B cell (primary cell): ENCODE results near the gene NKAIN2. TPM values are rescaled to one million over a fixed set of nuclear protein-coding genes. Genes with fewer than 3 reads are reported as not detected.

Source experiments
- ATAC-seq: fragments of 200-7000 bp; cut with Tn5 transposase; one replicate; pipeline ENCODE4 v1.10.0; 2021; ENCODE audit warnings: low read depth, mild to moderate bottlenecking, moderate number of reproducible peaks, moderate library complexity
- CTCF ChIA-PET: fragments of 350-600 bp; sonication (Branson Sonifier 250); formaldehyde crosslinking; loops from one replicate; lab custom pipeline; 2021; ENCODE audit warnings: antibody characterized with exemption, inconsistent platforms; lab: Charles Lee
- POLR2A ChIA-PET: fragments of 350-600 bp; sonication (Branson Sonifier 250); formaldehyde crosslinking; loops from one replicate; lab custom pipeline; 2021; ENCODE audit warnings: antibody characterized with exemption; lab: Charles Lee
- DNase-seq: peaks from one replicate; pipeline ENCODE4 v3.0.0; 2013
- H2AFZ ChIP-seq: 2 replicates; pipeline ENCODE4 v1.6.1; 2012; ENCODE audit warnings: mild to moderate bottlenecking, low read depth, low read length; ENCODE audit not compliant: insufficient read depth, poor library complexity, severe bottlenecking
- H3K27ac ChIP-seq, 2 donors: 1 replicate in 1 of 2; 2 replicates in 1 of 2; pipeline ENCODE4 v1.5.1; 2012 to 2013; ENCODE audit warnings: low read length in 2 of 2, mild to moderate bottlenecking in 2 of 2, moderate library complexity in 1 of 2
- H3K27me3 ChIP-seq, 4 experiments: fragments of 200-600 bp in 1 of 4; sonication (generic) in 1 of 4; replicated peaks in 1 of 4; 1 replicate in 2 of 4; 2 replicates in 2 of 4; pipeline versions ENCODE4 v1.6.1 to v1.7.0; 2013 to 2016; ENCODE audit warnings: low read length in 3 of 4, mild to moderate bottlenecking in 2 of 4, mixed read lengths in 1 of 4, moderate library complexity in 1 of 4; ENCODE audit not compliant: insufficient read depth in 4 of 4, control insufficient read depth in 3 of 4; ENCODE audit errors: control extremely low read depth in 1 of 4
- H3K36me3 ChIP-seq, 2 experiments: replicated peaks in 1 of 2; 1 replicate in 1 of 2; 2 replicates in 1 of 2; pipeline versions ENCODE4 v1.6.1 to v1.7.1; 2013; ENCODE audit warnings: low read length in 1 of 2; ENCODE audit not compliant: insufficient read depth in 2 of 2, control insufficient read depth in 1 of 2; ENCODE audit errors: control extremely low read depth in 1 of 2, extremely low read depth in 1 of 2
- H3K4me1 ChIP-seq, 2 donors: fragments of 200-600 bp in 1 of 2; sonication (generic) in 1 of 2; 1 replicate in 1 of 2; 2 replicates in 1 of 2; pipeline versions ENCODE4 v1.5.1 to v1.6.1; 2013 to 2017; ENCODE audit warnings: low read length in 2 of 2; ENCODE audit not compliant: control insufficient read depth in 2 of 2, insufficient read depth in 2 of 2
- H3K4me2 ChIP-seq: replicated peaks from 2 replicates; pipeline ENCODE3; 2012; ENCODE audit warnings: mild to moderate bottlenecking, low read depth, low read length; ENCODE audit not compliant: poor library complexity, severe bottlenecking
- H3K4me3 ChIP-seq, 5 experiments: fragments of 200-600 bp in 1 of 5; sonication (generic) in 1 of 5; 1 replicate in 3 of 5; 2 replicates in 2 of 5; pipeline versions ENCODE4 v1.5.1 to v1.7.0; 2011 to 2016; ENCODE audit warnings: low read length in 4 of 5, mild to moderate bottlenecking in 4 of 5, low read depth in 2 of 5, control low read depth in 1 of 5, moderate library complexity in 1 of 5; ENCODE audit not compliant: insufficient read depth in 1 of 5; ENCODE audit errors: control extremely low read depth in 1 of 5, extremely low read depth in 1 of 5
- H3K79me2 ChIP-seq: fragments of 200-600 bp; sonication (generic); one replicate; pipeline ENCODE4 v1.6.0; 2016; ENCODE audit warnings: low read length; ENCODE audit not compliant: control insufficient read depth, insufficient read depth
- H3K9ac ChIP-seq: fragments of 200-600 bp; sonication (generic); 2 replicates; pipeline ENCODE4 v1.6.1; 2017; ENCODE audit warnings: mild to moderate bottlenecking, low read length, moderate library complexity
- H3K9me3 ChIP-seq, 3 donors: one replicate each; pipeline versions ENCODE4 v1.6.1 to v1.7.1; 2013; ENCODE audit warnings: low read length in 2 of 3; ENCODE audit not compliant: control insufficient read depth in 2 of 3, insufficient read depth in 1 of 3; ENCODE audit errors: control extremely low read depth in 1 of 3
- H4K20me1 ChIP-seq: 2 replicates; pipeline ENCODE4 v1.6.0; 2012; ENCODE audit warnings: mild to moderate bottlenecking, low read length; ENCODE audit not compliant: insufficient read depth, control insufficient read depth, poor library complexity, severe bottlenecking
- H3K27ac Mint-ChIP-seq: one replicate; pipeline ENCODE4 v1.8.0; 2021; ENCODE audit warnings: mixed read lengths
- H3K27me3 Mint-ChIP-seq: one replicate; pipeline ENCODE4 v1.8.0; 2021; ENCODE audit warnings: mixed read lengths
- H3K4me1 Mint-ChIP-seq: one replicate; pipeline ENCODE4 v1.8.0; 2021; ENCODE audit warnings: mixed read lengths
- H3K4me3 Mint-ChIP-seq: one replicate; pipeline ENCODE4 v1.8.0; 2021; ENCODE audit warnings: mixed read lengths
- H3K9me3 Mint-ChIP-seq: one replicate; pipeline ENCODE4 v1.8.0; 2022; ENCODE audit warnings: mixed read lengths; ENCODE audit not compliant: insufficient read depth
- EZH2 ChIP-seq: IDR thresholded peaks from 2 replicates; pipeline ENCODE4 v1.6.1; 2012; ENCODE audit warnings: borderline replicate concordance, low read depth, mild to moderate bottlenecking, moderate library complexity, low read length; ENCODE audit not compliant: insufficient read depth, poor library complexity, severe bottlenecking
- WGBS: methylation state at CpG from one replicate; pipeline ENCODE4 v1.1.5; 2013; ENCODE audit warnings: missing lambda C conversion rate; ENCODE audit not compliant: insufficient coverage; 5-methylcytosine and 5-hydroxymethylcytosine counted together
- intact Hi-C: fragments of 100-400 bp; cut with micrococcal nuclease; formaldehyde crosslinking; loops from one replicate; pipeline ENCODE4 v1.10.0; 2022
- polyA plus RNA-seq: library from polyadenylated mRNA; depleted of rRNA; stranded (reverse); fragments of >200 nt; gene quantifications from 2 replicates; pipeline ENCODE4 v1.2.3, GENCODE V29; 2012
- total RNA-seq, 2 donors: library from RNA; stranded (reverse); fragments of 120-200 nt in 1 of 2; gene quantifications; 1 replicate in 1 of 2; 2 replicates in 1 of 2; pipeline versions ENCODE4 v1.2.3 to v1.2.4, GENCODE V29; 2013 to 2022
- TF ChIP-seq, protein P1 (sequence below): fragments of 200-600 bp; IDR thresholded peaks from one replicate; pipeline ENCODE4 v1.8.0; 2022; ENCODE audit warnings: antibody characterized with exemption, mild to moderate bottlenecking

The NKAIN2 gene
- total and polyA plus RNA-seq, 2 donors (not counting 1 experiment from before 2014, with no cell fraction given), result not detected

GRCh38 chr6:124002377-124003081 is 198.9 kb downstream of the NKAIN2 start:
- Histone ChIP-seq H3K4me1 (no peaks in the 10 kb centered on the region), H3K9me3 (no peaks in the 10 kb centered on the region), H3K36me3 (no peaks in the 10 kb centered on the region), H3K9ac (no peak overlapping the region), H4K20me1 (no peaks in the 10 kb centered on the region), H3K27me3 (no peaks in the 10 kb centered on the region), H3K4me2 (no peak overlapping the region), H3K4me3 (no peak overlapping the region), H3K27ac (no peak overlapping the region), H2AFZ (no peak overlapping the region), H3K79me2 (no peaks in the 10 kb centered on the region)
- TF ChIP-seq, protein P1, sequence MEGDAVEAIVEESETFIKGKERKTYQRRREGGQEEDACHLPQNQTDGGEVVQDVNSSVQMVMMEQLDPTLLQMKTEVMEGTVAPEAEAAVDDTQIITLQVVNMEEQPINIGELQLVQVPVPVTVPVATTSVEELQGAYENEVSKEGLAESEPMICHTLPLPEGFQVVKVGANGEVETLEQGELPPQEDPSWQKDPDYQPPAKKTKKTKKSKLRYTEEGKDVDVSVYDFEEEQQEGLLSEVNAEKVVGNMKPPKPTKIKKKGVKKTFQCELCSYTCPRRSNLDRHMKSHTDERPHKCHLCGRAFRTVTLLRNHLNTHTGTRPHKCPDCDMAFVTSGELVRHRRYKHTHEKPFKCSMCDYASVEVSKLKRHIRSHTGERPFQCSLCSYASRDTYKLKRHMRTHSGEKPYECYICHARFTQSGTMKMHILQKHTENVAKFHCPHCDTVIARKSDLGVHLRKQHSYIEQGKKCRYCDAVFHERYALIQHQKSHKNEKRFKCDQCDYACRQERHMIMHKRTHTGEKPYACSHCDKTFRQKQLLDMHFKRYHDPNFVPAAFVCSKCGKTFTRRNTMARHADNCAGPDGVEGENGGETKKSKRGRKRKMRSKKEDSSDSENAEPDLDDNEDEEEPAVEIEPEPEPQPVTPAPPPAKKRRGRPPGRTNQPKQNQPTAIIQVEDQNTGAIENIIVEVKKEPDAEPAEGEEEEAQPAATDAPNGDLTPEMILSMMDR, result no peak
- no peak for TF ChIP-seq EZH2
- Mint-ChIP-seq H3K27me3 (no peaks in the 10 kb centered on the region), H3K4me1 (no peaks in the 10 kb centered on the region), H3K4me3 (no peak overlapping the region), H3K27ac (no peak overlapping the region), H3K9me3 (no peaks in the 10 kb centered on the region)
- ATAC-seq (no peak), DNase-seq (no peak)
- 50% methylated on average over 1 of the region's 4 CpGs for WGBS
- ChIA-PET CTCF (no interaction called here), POLR2A (no interaction called here)
- intact Hi-C loops, result no loop called here

GRCh38 chr6:124007266-124007665 is 203.6 kb downstream of the NKAIN2 start:
- no peak for DNase-seq
- TF ChIP-seq, protein P1, result no peak
- no peak for TF ChIP-seq EZH2
- POLR2A ChIA-PET, result no interaction called here

More at GRCh38 chr6:124007266-124007665, 203.6 kb downstream of the NKAIN2 start:
- intact Hi-C loops, result no loop called here
- Histone ChIP-seq H3K79me2 (no peaks in the 10 kb centered on the region), H3K9me3 (no peaks in the 10 kb centered on the region), H3K9ac (no peak overlapping the region), H3K4me3 (no peak overlapping the region), H3K36me3 (no peaks in the 10 kb centered on the region), H3K27me3 (no peaks in the 10 kb centered on the region), H4K20me1 (no peaks in the 10 kb centered on the region), H2AFZ (no peak overlapping the region), H3K4me2 (no peak overlapping the region), H3K4me1 (no peaks in the 10 kb centered on the region), H3K27ac (no peak overlapping the region)
- peaks cover 7% of the 10 kb centered on the region for H3K9me3 Mint-ChIP-seq
- no peak overlapping the region for H3K4me3 Mint-ChIP-seq
- H3K4me1 Mint-ChIP-seq, result no peaks in the 10 kb centered on the region
- H3K27ac Mint-ChIP-seq, result no peak overlapping the region
- no peaks in the 10 kb centered on the region for H3K27me3 Mint-ChIP-seq
- ATAC-seq, result no peak
- CTCF ChIA-PET, result no interaction called here
